Measurements from ENCODE around the gene TERB1.
A peak's percentile ranks its signal among the peaks of the same experiment; 100 is the strongest.

Gene TERB1

DNA sequence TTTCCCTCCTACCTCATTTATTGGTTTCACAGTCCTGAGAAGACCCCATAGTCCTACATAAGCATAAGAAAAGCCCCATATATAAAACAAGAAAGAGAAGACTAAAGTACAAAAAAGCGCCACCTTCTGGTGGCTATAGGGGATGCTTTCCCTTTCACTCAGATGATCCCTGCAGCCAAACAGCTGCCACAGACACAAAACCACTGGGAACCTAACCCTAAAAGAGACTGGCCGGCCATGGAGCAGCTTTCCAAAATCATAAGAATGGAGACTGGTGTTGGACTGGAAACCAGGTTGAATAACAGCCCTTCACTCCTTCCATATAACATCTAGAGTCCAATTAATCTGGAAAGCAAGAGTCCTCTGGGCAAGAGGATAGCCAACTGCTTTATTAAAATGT is 61.4 kb downstream of the TERB1 start:
- H3K27ac ChIP-seq, result no peak overlapping the region
- no peak for TF ChIP-seq ZFX (IDR thresholded peaks at IDR 0.05)
- TF ChIP-seq, protein P1, sequence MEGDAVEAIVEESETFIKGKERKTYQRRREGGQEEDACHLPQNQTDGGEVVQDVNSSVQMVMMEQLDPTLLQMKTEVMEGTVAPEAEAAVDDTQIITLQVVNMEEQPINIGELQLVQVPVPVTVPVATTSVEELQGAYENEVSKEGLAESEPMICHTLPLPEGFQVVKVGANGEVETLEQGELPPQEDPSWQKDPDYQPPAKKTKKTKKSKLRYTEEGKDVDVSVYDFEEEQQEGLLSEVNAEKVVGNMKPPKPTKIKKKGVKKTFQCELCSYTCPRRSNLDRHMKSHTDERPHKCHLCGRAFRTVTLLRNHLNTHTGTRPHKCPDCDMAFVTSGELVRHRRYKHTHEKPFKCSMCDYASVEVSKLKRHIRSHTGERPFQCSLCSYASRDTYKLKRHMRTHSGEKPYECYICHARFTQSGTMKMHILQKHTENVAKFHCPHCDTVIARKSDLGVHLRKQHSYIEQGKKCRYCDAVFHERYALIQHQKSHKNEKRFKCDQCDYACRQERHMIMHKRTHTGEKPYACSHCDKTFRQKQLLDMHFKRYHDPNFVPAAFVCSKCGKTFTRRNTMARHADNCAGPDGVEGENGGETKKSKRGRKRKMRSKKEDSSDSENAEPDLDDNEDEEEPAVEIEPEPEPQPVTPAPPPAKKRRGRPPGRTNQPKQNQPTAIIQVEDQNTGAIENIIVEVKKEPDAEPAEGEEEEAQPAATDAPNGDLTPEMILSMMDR (conservative IDR thresholded peaks at IDR 0.05), result peak; percentile 78

DNA sequence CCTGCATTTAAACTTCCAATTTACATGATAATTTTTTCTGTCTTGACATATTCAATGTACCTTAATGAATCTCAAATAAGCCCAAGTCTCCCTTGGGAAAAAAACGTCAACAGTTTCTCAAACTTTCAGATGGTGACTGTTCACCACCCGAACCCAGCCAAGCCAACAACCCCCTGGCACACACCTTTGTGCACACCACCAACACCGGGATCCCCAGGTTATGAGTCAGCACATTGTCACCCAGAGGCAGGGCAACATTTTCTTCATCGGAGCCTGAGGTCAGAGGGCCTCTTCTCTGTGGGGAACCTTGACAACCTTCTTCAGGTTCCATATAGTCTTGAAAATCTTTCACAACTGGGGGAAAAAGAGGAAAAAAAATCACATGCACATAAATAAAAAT is 65.5 kb downstream of the TERB1 start:
- no peak overlapping the region for H3K27ac ChIP-seq
- no peak for TF ChIP-seq ZFX (IDR thresholded peaks at IDR 0.05)
- TF ChIP-seq, protein P1 (conservative IDR thresholded peaks at IDR 0.05), result no peak

GRCh38 chr16:66731101-66731500 is 70.3 kb downstream of the TERB1 start:
- H3K27ac ChIP-seq, result no peak overlapping the region
- TF ChIP-seq ZFX (IDR thresholded peaks at IDR 0.05), result no peak
- TF ChIP-seq, protein P1 (conservative IDR thresholded peaks at IDR 0.05), result no peak

DNA sequence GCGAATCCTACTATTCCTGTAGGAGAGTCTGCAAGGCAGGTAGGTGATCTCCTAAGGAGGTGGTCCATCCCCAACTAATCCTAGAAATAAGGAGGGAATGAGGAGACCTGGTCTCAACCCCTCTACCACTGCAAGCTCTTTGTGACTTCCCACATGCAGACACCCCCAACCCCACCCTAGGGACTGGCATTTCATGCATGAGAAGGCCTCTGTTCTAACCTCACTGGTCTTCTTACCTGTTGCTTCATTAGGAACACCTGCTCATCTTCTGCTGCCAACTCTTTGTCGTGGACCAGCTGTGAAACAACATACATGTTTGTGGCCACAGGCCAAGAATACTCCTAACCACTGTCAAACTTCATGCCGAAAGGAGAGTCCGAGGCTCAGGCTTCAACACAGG is 72.6 kb downstream of the TERB1 start:
- H3K27ac ChIP-seq, result no peak overlapping the region
- TF ChIP-seq, protein P1 (conservative IDR thresholded peaks at IDR 0.05), result no peak
- TF ChIP-seq ZFX (IDR thresholded peaks at IDR 0.05), result no peak

DNA sequence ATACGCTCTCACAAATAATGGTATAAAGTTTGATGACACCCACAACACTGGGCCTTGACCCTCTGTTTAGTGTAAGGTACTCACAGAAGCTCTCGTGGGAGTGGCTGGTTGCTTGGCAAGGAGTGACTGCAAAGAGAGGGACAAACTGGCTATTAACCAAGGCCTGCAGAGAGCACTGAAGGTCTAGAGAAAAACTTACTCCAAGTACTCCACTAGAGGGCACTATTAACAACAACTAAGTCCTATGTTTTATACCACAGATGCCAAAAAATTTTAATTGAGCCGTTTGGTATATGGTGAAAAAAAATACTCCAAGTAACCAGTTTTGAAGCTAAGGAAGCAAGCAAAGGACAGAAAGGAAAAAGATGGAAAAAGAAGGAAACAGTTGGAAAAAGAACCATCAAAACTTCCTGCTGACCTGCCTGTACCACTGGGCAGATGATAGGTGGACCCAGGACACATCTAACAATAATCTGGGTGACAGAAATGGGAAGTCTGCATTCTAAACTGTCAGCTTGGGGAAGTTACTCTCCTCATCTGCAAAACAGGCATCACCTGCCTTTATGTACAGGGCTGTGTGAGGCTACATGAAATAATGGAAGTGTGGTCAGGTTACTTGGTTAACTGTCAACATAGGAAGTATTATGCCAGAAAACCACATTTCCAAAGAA is 73.1 kb downstream of the TERB1 start:
- no peak overlapping the region for H3K27ac ChIP-seq
- TF ChIP-seq, protein P1 (conservative IDR thresholded peaks at IDR 0.05), result peak; percentile 82
- TF ChIP-seq ZFX (IDR thresholded peaks at IDR 0.05), result no peak

GRCh38 chr16:66720766-66721165 is 80.6 kb downstream of the TERB1 start:
- no peak overlapping the region for H3K27ac ChIP-seq
- TF ChIP-seq, protein P1 (conservative IDR thresholded peaks at IDR 0.05), result no peak
- TF ChIP-seq ZFX (IDR thresholded peaks at IDR 0.05), result no peak

DNA sequence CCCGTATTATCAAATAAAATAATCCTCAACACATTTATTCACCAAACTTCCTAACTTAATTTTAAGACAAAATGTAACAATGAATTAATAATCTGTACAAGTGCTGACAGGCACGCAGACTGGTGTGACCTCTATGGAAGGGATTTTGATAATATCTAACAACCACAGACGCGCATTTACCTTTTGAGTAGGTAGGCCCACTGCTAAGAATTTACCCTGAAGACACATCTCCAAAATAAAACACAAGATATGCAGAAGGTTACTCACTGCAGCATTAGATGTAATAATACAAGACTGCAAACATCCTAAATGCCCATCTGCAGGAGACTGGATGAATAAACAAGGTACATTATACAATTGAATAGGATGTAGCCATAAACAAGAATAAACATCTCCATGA is 82.1 kb downstream of the TERB1 start:
- TF ChIP-seq, protein P1 (conservative IDR thresholded peaks at IDR 0.05), result no peak
- no peak for TF ChIP-seq ZFX (IDR thresholded peaks at IDR 0.05)
- no peak overlapping the region for H3K27ac ChIP-seq
